HepG2 (cell line): ENCODE measurements around the gene CSNK2B. TPM values are rescaled to one million over a fixed set of nuclear protein-coding genes. Genes with fewer than 3 reads are reported as not detected.

Source experiments
- AGO1 ChIP-seq: fragments of 200-400 bp; formaldehyde crosslinking; IDR thresholded peaks from 2 replicates; pipeline ENCODE4 v1.6.1; 2017; ENCODE audit warnings: mild to moderate bottlenecking, low read depth, low read length, moderate library complexity; ENCODE audit not compliant: poor library complexity, severe bottlenecking
- ASH2L ChIP-seq: fragments of 300-600, 200-600 bp; sonication (generic); IDR thresholded peaks from 2 replicates; pipeline ENCODE4 v1.7.0; 2017; ENCODE audit warnings: low read depth, mild to moderate bottlenecking, moderate library complexity, mixed read lengths, low read length; ENCODE audit not compliant: insufficient read length
- CENPT ChIP-seq: sonication (generic); formaldehyde crosslinking; IDR thresholded peaks from 2 replicates; pipeline ENCODE4 v1.8.0; 2022; ENCODE audit warnings: low read depth, mild to moderate bottlenecking, moderate library complexity, missing genetic modification reagents
- FOSL2 ChIP-seq: sonication (generic); formaldehyde crosslinking; IDR thresholded peaks from 2 replicates; pipeline ENCODE4 v1.4.0; 2020; ENCODE audit warnings: missing genetic modification reagents
- FOXJ3 ChIP-seq: sonication (generic); formaldehyde crosslinking; IDR thresholded peaks from 2 replicates; pipeline ENCODE4 v1.4.0; 2020; ENCODE audit warnings: missing genetic modification reagents, mild to moderate bottlenecking, borderline replicate concordance
- JUNB ChIP-seq: sonication (generic); formaldehyde crosslinking; IDR thresholded peaks from 2 replicates; pipeline ENCODE4 v1.8.0; 2022; ENCODE audit warnings: missing genetic modification reagents, mild to moderate bottlenecking, borderline replicate concordance
- KLF16 ChIP-seq, 2 experiments: sonication (generic) in 1 of 2; formaldehyde crosslinking in 1 of 2; IDR thresholded peaks; 2 replicates each; pipeline versions ENCODE4 v1.6.1 to v1.8.0; 2016 to 2023; ENCODE audit warnings: missing genetic modification reagents in 2 of 2, missing compliant biosample characterization in 1 of 2
- MTF1 ChIP-seq: sonication (generic); formaldehyde crosslinking; IDR thresholded peaks from 2 replicates; pipeline ENCODE4 v1.5.0; 2020; ENCODE audit warnings: missing genetic modification reagents
- NFE2L1 ChIP-seq: sonication (generic); formaldehyde crosslinking; IDR thresholded peaks from 2 replicates; pipeline ENCODE4 v1.4.0; 2020; ENCODE audit warnings: missing genetic modification reagents, mild to moderate bottlenecking, borderline replicate concordance
- POGK ChIP-seq: sonication (generic); formaldehyde crosslinking; conservative IDR thresholded peaks from 2 replicates; pipeline ENCODE4 v1.8.0; 2022; ENCODE audit warnings: mild to moderate bottlenecking, moderate library complexity, missing genetic modification reagents
- POGZ ChIP-seq: sonication (generic); formaldehyde crosslinking; IDR thresholded peaks from 2 replicates; pipeline ENCODE4 v1.4.0; 2020; ENCODE audit warnings: mild to moderate bottlenecking, missing genetic modification reagents
- SRY ChIP-seq: sonication (generic); formaldehyde crosslinking; IDR thresholded peaks from 2 replicates; pipeline ENCODE4 v1.8.0; 2022; ENCODE audit warnings: mild to moderate bottlenecking, missing genetic modification reagents
- ZBTB4 ChIP-seq: sonication (generic); formaldehyde crosslinking; IDR thresholded peaks from 2 replicates; pipeline ENCODE4 v1.4.0; 2020; ENCODE audit warnings: missing genetic modification reagents, mild to moderate bottlenecking, borderline replicate concordance
- ZFP91 ChIP-seq: sonication (generic); formaldehyde crosslinking; IDR thresholded peaks from 2 replicates; pipeline ENCODE4 v1.9.0; 2022; ENCODE audit warnings: missing genetic modification reagents, mild to moderate bottlenecking, borderline replicate concordance
- ZNF274 ChIP-seq: sonication (generic); formaldehyde crosslinking; IDR thresholded peaks from 2 replicates; pipeline ENCODE4 v1.5.1; 2020; ENCODE audit warnings: mild to moderate bottlenecking, missing genetic modification reagents
- ZNF30 ChIP-seq: sonication (generic); formaldehyde crosslinking; IDR thresholded peaks from 2 replicates; pipeline ENCODE4 v1.5.0; 2020; ENCODE audit warnings: mild to moderate bottlenecking, missing genetic modification reagents
- ZNF333 ChIP-seq: sonication (generic); formaldehyde crosslinking; IDR thresholded peaks from 2 replicates; pipeline ENCODE4 v1.4.0; 2020; ENCODE audit warnings: mild to moderate bottlenecking, missing genetic modification reagents, borderline replicate concordance
- ZNF337 ChIP-seq: sonication (generic); formaldehyde crosslinking; IDR thresholded peaks from 2 replicates; pipeline ENCODE4 v1.5.1; 2020; ENCODE audit warnings: missing genetic modification reagents, low read depth, mild to moderate bottlenecking, borderline replicate concordance
- ZNF616 ChIP-seq: sonication (generic); formaldehyde crosslinking; IDR thresholded peaks from 2 replicates; pipeline ENCODE4 v1.5.0; 2020; ENCODE audit warnings: low read depth, mild to moderate bottlenecking, missing genetic modification reagents
- ZNF737 ChIP-seq: sonication (generic); formaldehyde crosslinking; IDR thresholded peaks from 2 replicates; pipeline ENCODE4 v1.5.0; 2020; ENCODE audit warnings: missing genetic modification reagents, mild to moderate bottlenecking, borderline replicate concordance
- polyA plus RNA-seq, 8 experiments: library from polyadenylated mRNA; depleted of rRNA in 3 of 8; stranded (reverse) in 7 of 8; unstranded in 1 of 8; fragments of >200 nt; fragmentation: Illumina TruSeq in 4 of 8; extraction: Trizol in 4 of 8; gene quantifications; 2 replicates each; pipeline versions ENCODE4 v1.2.1 to v1.2.3, GENCODE V29; 2011 to 2016; ENCODE audit warnings: low read depth in 4 of 8, missing spikeins in 1 of 8, mixed read lengths in 1 of 8; ENCODE audit not compliant: insufficient read depth in 1 of 8
- total RNA-seq, 5 experiments: library from RNA; depleted of rRNA; stranded (reverse); fragments of >200 nt; fragmentation: Illumina TruSeq; extraction: Trizol; gene quantifications; 2 replicates each; pipeline ENCODE4 v1.2.3, GENCODE V29; 2016; ENCODE audit warnings: low read depth in 1 of 5

Gene CSNK2B
- total and polyA plus RNA-seq, 2 of the 13 experiments (the other 11 are each of a cell fraction or from before 2014, with no cell fraction given): 111 to 296 TPM

- no peak for TF ChIP-seq ASH2L
- TF ChIP-seq POGZ (CRISPR knock-in tag): no peak; the same call in 1 of the 2 replicates
- TF ChIP-seq SRY: 0 out of 2 replicates have a peak, but pooled peaks have one; percentile 28
- 0 out of 2 replicates have a peak, but pooled peaks have one; percentile 47 for TF ChIP-seq ZNF337
- TF ChIP-seq FOSL2 (CRISPR knock-in tag): peak; percentile 78
- TF ChIP-seq ZNF616: 0 out of 2 replicates have a peak, but pooled peaks have one; percentile 34
- TF ChIP-seq ZFP91 (CRISPR knock-in tag): peak; percentile 66; the same call in 1 of the 2 replicates
- 0 out of 2 replicates have a peak, but pooled peaks have one; percentile 2 for TF ChIP-seq FOXJ3 (CRISPR knock-in tag)
- no peak for TF ChIP-seq NFE2L1 (CRISPR knock-in tag)
- TF ChIP-seq POGK: 0 out of 2 replicates have a peak, but pooled peaks have one; percentile 38
- TF ChIP-seq ZBTB4 (CRISPR knock-in tag): peak; percentile 64; the same call in 1 of the 2 replicates
- TF ChIP-seq ZNF30 (CRISPR knock-in tag): no peak
- TF ChIP-seq ZNF274 (CRISPR knock-in tag): peak; percentile 64; the same call in 1 of the 2 replicates
- TF ChIP-seq ZNF333 (CRISPR knock-in tag): 0 out of 2 replicates have a peak, but pooled peaks have one; percentile 40
- 0 out of 2 replicates have a peak, but pooled peaks have one; percentile 37 for TF ChIP-seq JUNB
- TF ChIP-seq KLF16 (CRISPR knock-in tag; IDR thresholded peaks at IDR 0.05): peak in 1 of 2 experiments; percentile 8; a peak in 1 of 4 replicates
- TF ChIP-seq AGO1: peak; percentile 91
- TF ChIP-seq MTF1 (CRISPR knock-in tag): 0 out of 2 replicates have a peak, but pooled peaks have one; percentile 46
- 0 out of 2 replicates have a peak, but pooled peaks have one; percentile 68 for TF ChIP-seq ZNF737 (CRISPR knock-in tag)
- TF ChIP-seq CENPT (CRISPR knock-in tag): no peak
These were observed 1.7 kb upstream of the CSNK2B start (continued) for GRCh38 chr6:31663961-31664789.
